Motor neuron (in vitro differentiated cells): ENCODE results near the gene A1BG. TPM values are rescaled to one million over a fixed set of nuclear protein-coding genes. Genes with fewer than 3 reads are reported as not detected.
"Not testable (repeated sequence)": the region's sequence is repeated elsewhere in the genome, so short reads cannot be mapped to it uniquely, and the experiment has no call there.

Experiments used
- ATAC-seq, 8 experiments: fragments of 200-7000 bp; cut with Tn5 transposase; replicated peaks in 6 of 8; 2 replicates each; pipeline ENCODE4 v1.8.0; 2021; ENCODE audit warnings: mild to moderate bottlenecking in 8 of 8, moderate library complexity in 8 of 8
- H3K27ac ChIP-seq, 2 donors: fragments of 250-450 bp; sonication (Bioruptor Pico); 2 replicates each; pipeline ENCODE4 v1.9.0; 2021; ENCODE audit warnings: antibody characterized with exemption in 2 of 2, mild to moderate bottlenecking in 2 of 2, moderate library complexity in 1 of 2
- H3K4me1 ChIP-seq, 2 donors: fragments of 250-450 bp; sonication (Bioruptor Pico); replicated peaks in 1 of 2; 2 replicates each; pipeline ENCODE4 v1.6.1; 2021; ENCODE audit warnings: antibody characterized with exemption in 2 of 2, mild to moderate bottlenecking in 2 of 2, moderate library complexity in 1 of 2
- H3K4me3 ChIP-seq, 5 donors: fragments of 250-450 bp; sonication (Bioruptor Pico); 2 replicates each; pipeline ENCODE4 v1.9.0; 2021; ENCODE audit warnings: antibody characterized with exemption in 5 of 5, mild to moderate bottlenecking in 5 of 5, moderate library complexity in 4 of 5
- WGBS, 10 experiments: fragments of 450-650 bp; shearing (Covaris generic); methylation state at CpG; one replicate each; pipeline ENCODE4 v1.0.0; 2022; 5-methylcytosine and 5-hydroxymethylcytosine counted together
- in situ Hi-C, 9 experiments: fragments of 400-800 bp; cut with MboI; loops; one replicate each; pipeline ENCODE4 v1.15.0; 2021; ENCODE audit warnings: low sequenced_read_pairs in 9 of 9, low pct_unique_long_range_greater_than_20kb in 2 of 9; ENCODE audit not compliant: unreplicated experiment in 9 of 9
- total RNA-seq, 8 experiments: library from RNA; unstranded; fragments of 300-600 nt; gene quantifications; 2 replicates each; pipeline versions ENCODE4 v1.2.3 to v1.2.4, GENCODE V29; 2022

A1BG gene
- total RNA-seq, 8 experiments from 2014 or later: 4.4 to 84.0 (median 63.6) TPM; not detected in 1

GRCh38 chr19:58381460-58382212, 28.3 kb upstream of the A1BG start:
- 59 to 75% (median 60%) methylated on average over 2 to 10 of the region's 26 CpGs; no CpG with 5 or more reads in 7 of the 10 experiments for WGBS, 10 experiments
- H3K4me1 ChIP-seq: peaks cover 17 to 22% of the 10 kb centered on the region in 2 donors
- H3K4me3 ChIP-seq: peak overlapping the region; percentile 77 to 98 (median 83)
- peak overlapping the region in 1 of 2 donors; percentile 98 for H3K27ac ChIP-seq
- in situ Hi-C loops: no loop called here
- ATAC-seq: no peak

- Histone ChIP-seq H3K4me3 (peak within 1 kb of the TSS; percentile 77 to 98 (median 83)), H3K27ac (peak within 1 kb of the TSS; percentile 95 to 98), H3K4me1 (peaks cover 15 to 19% of the 10 kb centered on the region in 2 donors)
- in situ Hi-C loops: no loop called here
- 0 to 4% (median 0%) methylated on average over 2 to 14 of the region's 83 CpGs; no CpG with 5 or more reads in 3 of the 10 experiments for WGBS, 10 experiments
- ATAC-seq: peak; percentile 86 to 92 (median 90)
These were observed 27.6 kb upstream of the A1BG start, which contains the start of gene ZNF837 for GRCh38 chr19:58380662-58381459. Gene ZNF837 (minus strand): TSS chr19:58381030. CDS start chr19:58369332, 11,698 bp downstream.

- peaks cover 8 to 12% of the 10 kb centered on the region in 2 donors for H3K4me1 ChIP-seq
- H3K4me3 ChIP-seq: peak overlapping the region; percentile 77 to 98 (median 83)
- 0 to 31% (median 2%) methylated on average over 1 to 17 of the region's 24 CpGs; no CpG with 5 or more reads in 2 of the 10 experiments for WGBS, 10 experiments
- in situ Hi-C loops: no loop called here
- H3K27ac ChIP-seq: peak overlapping the region; percentile 95 to 98
- peak in 7 of 8 experiments; percentile 0 to 5 (median 0) for ATAC-seq
These were observed 26.9 kb upstream of the A1BG start for GRCh38 chr19:58380037-58380661.

- no peak for ATAC-seq
- Histone ChIP-seq H3K4me1 (peaks cover 8 to 10% of the 10 kb centered on the region in 2 donors), H3K27ac (peak overlapping the region in 1 of 2 donors; percentile 98), H3K4me3 (no peak overlapping the region)
- WGBS, 10 experiments: 80 to 100% (median 91%) methylated on average over 1 to 4 of the region's 6 CpGs; no CpG with 5 or more reads in 5 of the 10 experiments
- in situ Hi-C loops: no loop called here
These were observed 26.0 kb upstream of the A1BG start for GRCh38 chr19:58379246-58379645.

- ATAC-seq, in situ Hi-C loops, H3K4me3 ChIP-seq, H3K27ac ChIP-seq, H3K4me1 ChIP-seq: not testable (repeated sequence)
- 17 to 100% (median 61%) methylated on average over 1 to 7 of the region's 7 CpGs; no CpG with 5 or more reads in 2 of the 10 experiments for WGBS, 10 experiments
These were observed 23.4 kb upstream of the A1BG start for GRCh38 chr19:58376724-58377123.

- ATAC-seq: no peak
- Histone ChIP-seq H3K27ac (no peak overlapping the region), H3K4me1 (peaks cover 0 to 3% of the 10 kb centered on the region in 2 donors), H3K4me3 (no peak overlapping the region)
- in situ Hi-C loops: no loop called here
- WGBS, 10 experiments: 35 to 100% (median 94%) methylated on average over 2 to 4 of the region's 4 CpGs; no CpG with 5 or more reads in 1 of the 10 experiments
These were observed 20.9 kb upstream of the A1BG start for GRCh38 chr19:58374200-58374599.

GRCh38 chr19:58372311-58373133, 19.2 kb upstream of the A1BG start:
- 47 to 80% (median 64%) methylated on average over 1 to 6 of the region's 15 CpGs; no CpG with 5 or more reads in 2 of the 10 experiments for WGBS, 10 experiments
- Histone ChIP-seq H3K4me3 (no peak overlapping the region), H3K4me1 (peaks cover 0 to 3% of the 10 kb centered on the region in 2 donors), H3K27ac (no peak overlapping the region)
- in situ Hi-C loops: no loop called here
- ATAC-seq: no peak

GRCh38 chr19:58368561-58369360, 15.5 kb upstream of the A1BG start:
- in situ Hi-C loops: no loop called here
- Histone ChIP-seq H3K4me3 (no peak overlapping the region), H3K27ac (no peak overlapping the region), H3K4me1 (peaks cover 0 to 3% of the 10 kb centered on the region in 2 donors)
- WGBS, 10 experiments: 90% methylated on average over 16 of the region's 68 CpGs; no CpG with 5 or more reads in 9 of the 10 experiments
- ATAC-seq: peak in 2 of 8 experiments; percentile 8 to 17

GRCh38 chr19:58367698-58368454, 14.6 kb upstream of the A1BG start:
- in situ Hi-C loops: no loop called here
- Histone ChIP-seq H3K4me3 (no peak overlapping the region), H3K4me1 (peaks cover 0 to 3% of the 10 kb centered on the region in 2 donors), H3K27ac (no peak overlapping the region)
- WGBS, 10 experiments: 23 to 98% (median 97%) methylated on average over 7 to 32 of the region's 106 CpGs; no CpG with 5 or more reads in 5 of the 10 experiments
- peak in 2 of 8 experiments; percentile 10 to 14 for ATAC-seq

- WGBS, 10 experiments: 40 to 100% (median 100%) methylated on average over 1 to 5 of the region's 32 CpGs; no CpG with 5 or more reads in 4 of the 10 experiments
- Histone ChIP-seq H3K4me1 (peaks cover 0 to 3% of the 10 kb centered on the region in 2 donors), H3K27ac (no peak overlapping the region), H3K4me3 (no peak overlapping the region)
- in situ Hi-C loops: no loop called here
- no peak for ATAC-seq
These were observed 13.5 kb upstream of the A1BG start for GRCh38 chr19:58366585-58367430.
